Measurements from ENCODE around the gene TRIM26.
A peak's percentile ranks its signal among the peaks of the same experiment; 100 is the strongest.

GRCh38 chr6:30169658-30170614 lies 43.3 kb downstream of the TRIM26 start:
- TF ChIP-seq CTCF (IDR thresholded peaks at IDR 0.05; ENCODE audit: extremely low read depth in 1 of 2, insufficient read depth in 1 of 2, low read depth in 1 of 2, low read length in 2 of 2): peak; percentile 57 to 74
- no peak for TF ChIP-seq POLR2A (IDR thresholded peaks at IDR 0.05; ENCODE audit: low read depth, low read length)
- TF ChIP-seq POLR2AphosphoS5 (IDR thresholded peaks at IDR 0.05; ENCODE audit: insufficient read depth, low read depth, low read length): no peak
- no peak for TF ChIP-seq MAX (IDR thresholded peaks at IDR 0.05; ENCODE audit: insufficient read depth, insufficient read length)
- peak; percentile 48 for TF ChIP-seq EZH2 (IDR thresholded peaks at IDR 0.05; ENCODE audit: borderline replicate concordance, low read depth, low read length, severe bottlenecking)
